ELR (cell line): Measurements from ENCODE around the gene RGS3.
"Not testable (repeated sequence)": the region's sequence is repeated elsewhere in the genome, so short reads cannot be mapped to it uniquely, and the experiment has no call there.

Source experiments
- DNase-seq: peaks from one replicate; pipeline ENCODE4 v3.0.0-alpha.2; 2015; ENCODE audit warnings: low read depth

The RGS3 gene

GRCh38 chr9:113488490-113488889 is 25.0 kb downstream of the RGS3 start:
- DNase-seq: no peak

- DNase-seq: not testable (repeated sequence)
These were observed 27.6 kb downstream of the RGS3 start for GRCh38 chr9:113491147-113491546.

GRCh38 chr9:113492343-113493202 is 29.0 kb downstream of the RGS3 start:
- DNase-seq: no peak

GRCh38 chr9:113493203-113493520 is 29.6 kb downstream of the RGS3 start:
- DNase-seq: no peak

GRCh38 chr9:113495526-113495925 is 32.0 kb downstream of the RGS3 start:
- DNase-seq: no peak

GRCh38 chr9:113497051-113497450 is 33.5 kb downstream of the RGS3 start:
- DNase-seq: no peak

GRCh38 chr9:113499153-113499875 is 35.8 kb downstream of the RGS3 start:
- no peak for DNase-seq

- DNase-seq: no peak
These were observed 36.5 kb downstream of the RGS3 start for GRCh38 chr9:113499876-113500497.

GRCh38 chr9:113501129-113501686 is 37.7 kb downstream of the RGS3 start:
- DNase-seq: no peak

- DNase-seq: no peak
These were observed 38.3 kb downstream of the RGS3 start for GRCh38 chr9:113501852-113502251.

- no peak for DNase-seq
These were observed 39.0 kb downstream of the RGS3 start for GRCh38 chr9:113502427-113503034.

- DNase-seq: no peak
These were observed 39.6 kb downstream of the RGS3 start for GRCh38 chr9:113503131-113503541.

- no peak for DNase-seq
These were observed 40.2 kb downstream of the RGS3 start for GRCh38 chr9:113503613-113504211.

- DNase-seq: peak; percentile 22
These were observed 41.4 kb downstream of the RGS3 start for GRCh38 chr9:113504725-113505590.

- DNase-seq: no peak
These were observed 42.6 kb downstream of the RGS3 start for GRCh38 chr9:113506090-113506589.

- no peak for DNase-seq
These were observed 43.7 kb downstream of the RGS3 start for GRCh38 chr9:113507256-113507655.

- no peak for DNase-seq
These were observed 44.7 kb downstream of the RGS3 start for GRCh38 chr9:113508111-113508749.

- no peak for DNase-seq
These were observed 45.9 kb downstream of the RGS3 start for GRCh38 chr9:113509463-113509862.

- DNase-seq: no peak
These were observed 47.6 kb downstream of the RGS3 start for GRCh38 chr9:113511047-113511521.
